BJ (cell line): Measurements from ENCODE around the gene STAT5B. TPM values are rescaled to one million over a fixed set of nuclear protein-coding genes. Genes with fewer than 3 reads are reported as not detected.
"Not testable (repeated sequence)": the region's sequence is repeated elsewhere in the genome, so short reads cannot be mapped to it uniquely, and the experiment has no call there.

ENCODE experiments used
- CTCF ChIA-PET: fragments of 350-600 bp; formaldehyde crosslinking; extraction: SDS; loops from one replicate; lab custom pipeline; 2021; ENCODE audit warnings: antibody characterized with exemption, inconsistent platforms; lab: Yijun Ruan, JAX
- POLR2A ChIA-PET: fragments of 300-600 bp; sonication (Branson Sonifier 250); formaldehyde crosslinking; extraction: SDS; loops from one replicate; lab custom pipeline; 2021; ENCODE audit warnings: antibody characterized with exemption; lab: Charles Lee
- DNase-seq: peaks from one replicate; pipeline ENCODE4 v3.0.0-alpha.2; 2011; ENCODE audit warnings: low read depth
- H3K27me3 ChIP-seq: 2 replicates; pipeline ENCODE4 v1.6.0; 2011; ENCODE audit warnings: low read length; ENCODE audit not compliant: control insufficient read depth, insufficient read depth
- H3K36me3 ChIP-seq: 2 replicates; pipeline ENCODE4 v1.5.1; 2011; ENCODE audit warnings: low read length; ENCODE audit not compliant: control insufficient read depth, insufficient read depth
- H3K4me3 ChIP-seq: 2 replicates; pipeline ENCODE4 v1.5.1; 2011; ENCODE audit warnings: low read depth, mild to moderate bottlenecking, control low read depth, low read length
- polyA plus RNA-seq: library from polyadenylated mRNA; depleted of rRNA; stranded (reverse); fragments of >200 nt; gene quantifications from 2 replicates; pipeline ENCODE4 v1.2.3, GENCODE V29; 2011
- TF ChIP-seq, protein P1 (sequence below): IDR thresholded peaks from 2 replicates; pipeline ENCODE4 v1.5.1; 2011; ENCODE audit warnings: low read depth, mild to moderate bottlenecking, control low read depth, inconsistent platforms, low read length, moderate library complexity; ENCODE audit not compliant: insufficient read depth

STAT5B gene
- polyA plus RNA-seq, 1 experiment, result 37.2 TPM

DNA sequence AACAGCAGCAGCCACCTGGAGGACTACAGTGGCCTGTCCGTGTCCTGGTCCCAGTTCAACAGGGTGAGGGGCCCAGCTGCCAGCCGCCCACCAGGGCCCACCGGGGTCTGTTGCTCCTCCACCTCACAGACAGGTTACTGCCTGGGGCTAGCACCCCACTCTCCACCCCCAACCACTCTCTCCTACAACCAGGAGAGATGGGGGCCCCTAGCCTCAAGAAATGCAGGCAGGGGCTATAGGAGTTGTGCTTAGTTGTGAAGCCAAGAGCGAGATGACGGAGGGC lies 30.1 kb upstream of the STAT5B start:
- no peak for DNase-seq
- no peaks in the 10 kb centered on the region; the same call in 1 of the 2 replicates for H3K27me3 ChIP-seq
- no peak overlapping the region for H3K4me3 ChIP-seq
- ChIA-PET POLR2A (no interaction called here), CTCF (interaction anchor here (0.9 kb wide), 1 partner anchor 221 kb away, joined by 3 read pairs; no protein-coding TSS in a partner anchor)
- peaks cover 11% of the 10 kb centered on the region for H3K36me3 ChIP-seq
- TF ChIP-seq, protein P1, sequence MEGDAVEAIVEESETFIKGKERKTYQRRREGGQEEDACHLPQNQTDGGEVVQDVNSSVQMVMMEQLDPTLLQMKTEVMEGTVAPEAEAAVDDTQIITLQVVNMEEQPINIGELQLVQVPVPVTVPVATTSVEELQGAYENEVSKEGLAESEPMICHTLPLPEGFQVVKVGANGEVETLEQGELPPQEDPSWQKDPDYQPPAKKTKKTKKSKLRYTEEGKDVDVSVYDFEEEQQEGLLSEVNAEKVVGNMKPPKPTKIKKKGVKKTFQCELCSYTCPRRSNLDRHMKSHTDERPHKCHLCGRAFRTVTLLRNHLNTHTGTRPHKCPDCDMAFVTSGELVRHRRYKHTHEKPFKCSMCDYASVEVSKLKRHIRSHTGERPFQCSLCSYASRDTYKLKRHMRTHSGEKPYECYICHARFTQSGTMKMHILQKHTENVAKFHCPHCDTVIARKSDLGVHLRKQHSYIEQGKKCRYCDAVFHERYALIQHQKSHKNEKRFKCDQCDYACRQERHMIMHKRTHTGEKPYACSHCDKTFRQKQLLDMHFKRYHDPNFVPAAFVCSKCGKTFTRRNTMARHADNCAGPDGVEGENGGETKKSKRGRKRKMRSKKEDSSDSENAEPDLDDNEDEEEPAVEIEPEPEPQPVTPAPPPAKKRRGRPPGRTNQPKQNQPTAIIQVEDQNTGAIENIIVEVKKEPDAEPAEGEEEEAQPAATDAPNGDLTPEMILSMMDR, result no peak

DNA sequence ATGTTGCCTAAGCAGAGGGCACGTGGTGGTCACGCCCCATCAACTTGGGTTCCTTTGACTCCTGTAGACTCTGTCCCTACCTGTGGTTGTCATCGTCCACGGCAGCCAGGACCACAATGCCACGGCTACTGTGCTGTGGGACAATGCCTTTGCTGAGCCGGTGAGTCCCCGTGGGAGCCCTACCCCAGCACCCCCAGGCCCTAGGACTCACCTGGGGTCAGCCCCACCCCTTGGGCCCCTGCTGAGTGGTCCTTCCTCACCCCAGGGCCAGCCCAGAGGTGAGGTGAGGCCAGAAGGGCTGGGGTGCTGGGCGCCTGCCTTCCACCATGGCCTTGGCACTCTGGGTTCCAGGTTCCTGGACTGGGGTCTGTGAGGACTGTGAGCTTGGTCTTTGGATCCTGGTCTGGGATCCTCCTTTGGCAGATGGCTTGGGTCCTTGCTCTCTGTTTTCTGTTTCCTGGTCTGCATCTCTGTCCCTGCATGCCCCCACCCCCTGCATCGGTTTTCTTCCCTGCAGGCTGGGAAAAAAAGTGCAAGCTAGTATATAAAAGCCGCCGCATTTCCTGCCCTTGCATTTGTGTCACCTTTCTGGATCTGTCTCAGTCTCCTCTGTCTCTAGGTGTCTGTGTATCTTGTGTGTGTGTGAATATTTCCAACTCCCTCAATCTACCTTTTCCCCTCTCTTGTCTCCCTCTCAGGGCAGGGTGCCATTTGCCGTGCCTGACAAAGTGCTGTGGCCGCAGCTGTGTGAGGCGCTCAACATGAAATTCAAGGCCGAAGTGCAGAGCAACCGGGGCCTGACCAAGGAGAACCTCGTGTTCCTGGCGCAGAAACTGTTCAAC lies 29.6 kb upstream of the STAT5B start:
- ChIA-PET POLR2A (no interaction called here), CTCF (interaction anchor here (0.9 kb wide), 1 partner anchor 222 kb away, joined by 3 read pairs; no protein-coding TSS in a partner anchor)
- DNase-seq, result no peak
- Histone ChIP-seq H3K36me3 (peaks cover 11% of the 10 kb centered on the region), H3K4me3 (no peak overlapping the region), H3K27me3 (no peaks in the 10 kb centered on the region; the same call in 1 of the 2 replicates)
- TF ChIP-seq, protein P1, result no peak

DNA sequence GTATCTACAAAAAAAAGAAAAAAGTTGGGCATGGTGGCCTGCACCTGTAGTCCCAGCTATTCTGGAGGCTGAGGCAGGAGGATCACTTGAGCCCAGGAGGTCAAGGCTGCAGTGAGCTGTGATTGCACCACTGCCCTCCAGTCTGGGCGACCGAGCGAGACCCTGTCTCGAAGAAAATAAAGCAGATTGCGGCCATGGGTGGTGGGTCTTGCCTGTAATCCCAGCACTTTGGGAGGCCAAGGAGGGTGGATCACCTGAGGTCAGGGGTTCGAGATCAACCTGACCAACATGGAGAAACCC lies 28.8 kb upstream of the STAT5B start:
- DNase-seq, CTCF ChIA-PET, H3K27me3 ChIP-seq, H3K36me3 ChIP-seq, H3K4me3 ChIP-seq, POLR2A ChIA-PET: not testable (repeated sequence)

DNA sequence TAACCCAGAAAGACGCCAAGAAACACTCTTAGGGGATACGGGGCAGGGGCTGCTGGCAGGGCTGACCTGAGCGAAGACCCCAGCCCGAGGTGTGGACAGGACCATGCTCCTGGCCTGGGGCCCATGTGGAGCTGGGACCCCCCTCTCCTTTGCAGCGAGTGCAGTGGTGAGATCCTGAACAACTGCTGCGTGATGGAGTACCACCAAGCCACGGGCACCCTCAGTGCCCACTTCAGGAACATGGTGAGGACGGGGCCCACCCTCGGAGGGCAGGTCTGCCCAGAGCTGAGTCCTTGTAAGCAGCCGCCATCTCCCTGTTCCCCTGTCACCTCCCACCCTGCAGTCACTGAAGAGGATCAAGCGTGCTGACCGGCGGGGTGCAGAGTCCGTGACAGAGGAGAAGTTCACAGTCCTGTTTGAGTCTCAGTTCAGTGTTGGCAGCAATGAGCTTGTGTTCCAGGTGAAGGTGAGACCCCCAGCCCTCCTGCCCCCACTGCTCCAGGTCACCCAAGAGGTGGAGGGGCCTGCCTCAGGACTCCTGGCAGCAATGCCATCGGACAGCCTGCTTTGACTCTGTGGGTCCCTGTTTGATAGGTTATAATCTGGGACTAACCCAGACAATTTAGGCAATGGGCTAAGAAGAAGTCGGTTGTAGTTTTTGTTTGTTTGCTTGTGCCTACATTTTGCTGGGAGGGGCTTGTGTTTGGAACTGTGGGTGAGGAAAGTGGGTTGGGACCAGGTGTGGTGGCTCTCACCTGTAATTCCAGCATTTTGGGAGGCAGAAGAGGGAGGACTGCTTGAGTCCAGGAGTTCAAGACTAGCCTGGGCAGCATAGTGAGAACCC lies 28.2 kb upstream of the STAT5B start:
- no peak for DNase-seq
- TF ChIP-seq, protein P1, result no peak
- ChIA-PET CTCF (interaction anchor here (1.2 to 1.5 kb wide), 2 partner anchors 8 to 222 kb away, joined by 3 read pairs; no protein-coding TSS in a partner anchor), POLR2A (no interaction called here)
- no peak overlapping the region for H3K4me3 ChIP-seq
- peaks cover 6% of the 10 kb centered on the region for H3K36me3 ChIP-seq
- no peaks in the 10 kb centered on the region; the same call in 1 of the 2 replicates for H3K27me3 ChIP-seq

DNA sequence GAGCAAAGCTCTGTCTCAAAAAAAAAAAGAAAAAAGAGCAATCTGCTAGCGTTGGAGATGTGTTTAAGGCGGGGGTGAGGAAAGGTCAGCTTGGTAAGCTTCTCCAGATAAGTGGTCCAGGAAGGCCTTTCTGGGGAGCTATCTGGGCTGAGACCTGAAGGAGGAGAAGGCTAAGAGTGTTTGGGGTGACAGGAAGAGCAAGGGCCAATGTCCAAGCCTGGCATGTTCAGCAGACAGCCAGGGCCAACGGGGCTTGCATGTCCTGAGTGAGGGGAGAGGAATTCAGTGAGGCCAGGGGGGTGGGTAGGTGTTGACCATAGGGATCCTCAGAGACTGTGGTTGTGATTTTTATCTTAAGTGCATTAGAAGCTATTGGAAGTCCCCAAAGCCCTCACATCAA lies 27.5 kb upstream of the STAT5B start:
- ChIA-PET CTCF (interaction anchor here (0.6 to 1.5 kb wide), 3 partner anchors 9 to 223 kb away, joined by 3 read pairs; no protein-coding TSS in a partner anchor), POLR2A (no interaction called here)
- Histone ChIP-seq H3K36me3 (peaks cover 6% of the 10 kb centered on the region), H3K27me3 (no peaks in the 10 kb centered on the region; the same call in 1 of the 2 replicates), H3K4me3 (no peak overlapping the region)
- no peak for DNase-seq
- TF ChIP-seq, protein P1, result no peak
